Testis (tissue), 2 donors: ENCODE measurements around the gene TTBK2.

Source experiments
- POLR2A ChIP-seq: fragments of 450-650 bp; IDR thresholded peaks from one replicate; pipeline ENCODE4 v1.6.1; 2017; ENCODE audit warnings: antibody characterized with exemption, mild to moderate bottlenecking, moderate library complexity
- TF ChIP-seq, protein P1 (sequence below), 3 experiments: fragments of 450-650 bp in 2 of 3; fragments of 200-600 bp in 1 of 3; sonication (generic) in 1 of 3; IDR thresholded peaks; one replicate each; pipeline ENCODE4 v1.5.1; 2016 to 2019; ENCODE audit warnings: antibody characterized with exemption in 3 of 3, mild to moderate bottlenecking in 2 of 3, moderate library complexity in 1 of 3

DNA sequence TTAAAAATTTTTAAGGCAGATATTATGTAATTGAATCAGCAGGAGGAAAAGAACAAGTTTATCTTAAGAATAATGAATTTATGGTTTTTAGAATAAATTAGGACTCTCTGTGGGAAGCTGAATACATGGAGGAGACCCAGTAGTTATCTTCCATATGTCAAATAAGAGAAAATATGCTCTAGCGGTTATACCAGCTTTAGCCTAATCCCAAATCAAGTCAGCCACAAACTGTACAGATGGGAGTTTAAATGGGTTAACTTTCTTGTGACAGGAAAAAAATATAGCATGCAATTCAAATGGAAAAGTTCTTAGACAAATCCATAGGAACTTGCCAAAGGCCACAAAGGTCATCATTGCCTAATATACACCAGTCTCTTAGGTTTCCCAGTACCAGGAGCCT, 84.3 kb downstream of the TTBK2 start:
- TF ChIP-seq, protein P1, sequence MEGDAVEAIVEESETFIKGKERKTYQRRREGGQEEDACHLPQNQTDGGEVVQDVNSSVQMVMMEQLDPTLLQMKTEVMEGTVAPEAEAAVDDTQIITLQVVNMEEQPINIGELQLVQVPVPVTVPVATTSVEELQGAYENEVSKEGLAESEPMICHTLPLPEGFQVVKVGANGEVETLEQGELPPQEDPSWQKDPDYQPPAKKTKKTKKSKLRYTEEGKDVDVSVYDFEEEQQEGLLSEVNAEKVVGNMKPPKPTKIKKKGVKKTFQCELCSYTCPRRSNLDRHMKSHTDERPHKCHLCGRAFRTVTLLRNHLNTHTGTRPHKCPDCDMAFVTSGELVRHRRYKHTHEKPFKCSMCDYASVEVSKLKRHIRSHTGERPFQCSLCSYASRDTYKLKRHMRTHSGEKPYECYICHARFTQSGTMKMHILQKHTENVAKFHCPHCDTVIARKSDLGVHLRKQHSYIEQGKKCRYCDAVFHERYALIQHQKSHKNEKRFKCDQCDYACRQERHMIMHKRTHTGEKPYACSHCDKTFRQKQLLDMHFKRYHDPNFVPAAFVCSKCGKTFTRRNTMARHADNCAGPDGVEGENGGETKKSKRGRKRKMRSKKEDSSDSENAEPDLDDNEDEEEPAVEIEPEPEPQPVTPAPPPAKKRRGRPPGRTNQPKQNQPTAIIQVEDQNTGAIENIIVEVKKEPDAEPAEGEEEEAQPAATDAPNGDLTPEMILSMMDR (IDR thresholded peaks at IDR 0.05) = no peak
- TF ChIP-seq POLR2A = no peak
